ENCODE data around the gene MAD2L1BP. TPM values are rescaled to one million over a fixed set of nuclear protein-coding genes. Genes with fewer than 3 reads are reported as not detected.

Gene MAD2L1BP
- total RNA-seq, 1 experiment from 2014 or later: 30.1 TPM

DNA sequence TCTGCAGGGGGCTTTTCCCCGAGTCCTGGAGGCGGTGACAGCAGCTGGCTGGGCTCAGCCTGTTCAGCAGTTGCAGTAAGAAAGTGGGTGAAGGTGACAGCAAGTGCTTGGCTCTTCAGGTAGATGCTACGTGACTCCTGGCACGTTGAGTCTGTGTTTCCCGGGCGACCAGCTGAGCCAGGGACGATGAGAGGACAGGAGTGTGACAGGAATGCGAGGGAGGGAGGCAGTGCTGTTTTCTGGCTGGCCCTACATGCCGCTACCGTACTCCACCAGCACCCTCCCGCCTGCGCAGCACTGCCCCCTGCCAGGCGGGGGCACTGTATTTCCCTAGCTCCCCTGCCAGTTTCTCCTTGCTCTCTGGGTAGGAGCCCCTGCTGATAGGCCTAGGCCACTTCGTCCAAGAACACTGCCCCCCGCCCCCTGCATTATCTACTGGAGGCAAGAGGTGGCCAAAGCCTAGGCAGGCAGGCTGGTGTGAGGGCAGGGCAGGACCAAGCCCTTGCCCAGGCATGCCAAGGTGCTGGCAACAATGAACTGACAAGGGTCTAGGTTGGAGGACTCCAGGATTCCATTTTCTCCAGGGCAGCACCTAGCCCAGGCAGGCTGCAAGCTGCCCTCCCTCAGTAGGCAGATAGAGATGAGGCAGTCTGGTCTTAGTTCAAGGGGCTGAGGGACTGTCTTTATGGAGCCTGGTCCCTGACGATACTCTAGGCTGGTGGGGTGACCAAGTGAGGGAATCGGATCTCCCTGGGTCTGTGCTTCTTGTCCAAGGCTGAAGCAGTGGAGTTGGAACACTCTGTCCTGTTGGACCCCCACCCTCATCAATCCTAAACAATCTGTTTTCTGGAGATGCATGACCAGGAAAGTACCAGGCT is 32.8 kb downstream of the MAD2L1BP start (continued):
- TF ChIP-seq, protein P1, sequence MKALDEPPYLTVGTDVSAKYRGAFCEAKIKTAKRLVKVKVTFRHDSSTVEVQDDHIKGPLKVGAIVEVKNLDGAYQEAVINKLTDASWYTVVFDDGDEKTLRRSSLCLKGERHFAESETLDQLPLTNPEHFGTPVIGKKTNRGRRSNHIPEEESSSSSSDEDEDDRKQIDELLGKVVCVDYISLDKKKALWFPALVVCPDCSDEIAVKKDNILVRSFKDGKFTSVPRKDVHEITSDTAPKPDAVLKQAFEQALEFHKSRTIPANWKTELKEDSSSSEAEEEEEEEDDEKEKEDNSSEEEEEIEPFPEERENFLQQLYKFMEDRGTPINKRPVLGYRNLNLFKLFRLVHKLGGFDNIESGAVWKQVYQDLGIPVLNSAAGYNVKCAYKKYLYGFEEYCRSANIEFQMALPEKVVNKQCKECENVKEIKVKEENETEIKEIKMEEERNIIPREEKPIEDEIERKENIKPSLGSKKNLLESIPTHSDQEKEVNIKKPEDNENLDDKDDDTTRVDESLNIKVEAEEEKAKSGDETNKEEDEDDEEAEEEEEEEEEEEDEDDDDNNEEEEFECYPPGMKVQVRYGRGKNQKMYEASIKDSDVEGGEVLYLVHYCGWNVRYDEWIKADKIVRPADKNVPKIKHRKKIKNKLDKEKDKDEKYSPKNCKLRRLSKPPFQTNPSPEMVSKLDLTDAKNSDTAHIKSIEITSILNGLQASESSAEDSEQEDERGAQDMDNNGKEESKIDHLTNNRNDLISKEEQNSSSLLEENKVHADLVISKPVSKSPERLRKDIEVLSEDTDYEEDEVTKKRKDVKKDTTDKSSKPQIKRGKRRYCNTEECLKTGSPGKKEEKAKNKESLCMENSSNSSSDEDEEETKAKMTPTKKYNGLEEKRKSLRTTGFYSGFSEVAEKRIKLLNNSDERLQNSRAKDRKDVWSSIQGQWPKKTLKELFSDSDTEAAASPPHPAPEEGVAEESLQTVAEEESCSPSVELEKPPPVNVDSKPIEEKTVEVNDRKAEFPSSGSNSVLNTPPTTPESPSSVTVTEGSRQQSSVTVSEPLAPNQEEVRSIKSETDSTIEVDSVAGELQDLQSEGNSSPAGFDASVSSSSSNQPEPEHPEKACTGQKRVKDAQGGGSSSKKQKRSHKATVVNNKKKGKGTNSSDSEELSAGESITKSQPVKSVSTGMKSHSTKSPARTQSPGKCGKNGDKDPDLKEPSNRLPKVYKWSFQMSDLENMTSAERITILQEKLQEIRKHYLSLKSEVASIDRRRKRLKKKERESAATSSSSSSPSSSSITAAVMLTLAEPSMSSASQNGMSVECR (CRISPR knock-in tag; IDR thresholded peaks at IDR 0.05; ENCODE audit: borderline replicate concordance): no peak
- TF ChIP-seq, protein P2, sequence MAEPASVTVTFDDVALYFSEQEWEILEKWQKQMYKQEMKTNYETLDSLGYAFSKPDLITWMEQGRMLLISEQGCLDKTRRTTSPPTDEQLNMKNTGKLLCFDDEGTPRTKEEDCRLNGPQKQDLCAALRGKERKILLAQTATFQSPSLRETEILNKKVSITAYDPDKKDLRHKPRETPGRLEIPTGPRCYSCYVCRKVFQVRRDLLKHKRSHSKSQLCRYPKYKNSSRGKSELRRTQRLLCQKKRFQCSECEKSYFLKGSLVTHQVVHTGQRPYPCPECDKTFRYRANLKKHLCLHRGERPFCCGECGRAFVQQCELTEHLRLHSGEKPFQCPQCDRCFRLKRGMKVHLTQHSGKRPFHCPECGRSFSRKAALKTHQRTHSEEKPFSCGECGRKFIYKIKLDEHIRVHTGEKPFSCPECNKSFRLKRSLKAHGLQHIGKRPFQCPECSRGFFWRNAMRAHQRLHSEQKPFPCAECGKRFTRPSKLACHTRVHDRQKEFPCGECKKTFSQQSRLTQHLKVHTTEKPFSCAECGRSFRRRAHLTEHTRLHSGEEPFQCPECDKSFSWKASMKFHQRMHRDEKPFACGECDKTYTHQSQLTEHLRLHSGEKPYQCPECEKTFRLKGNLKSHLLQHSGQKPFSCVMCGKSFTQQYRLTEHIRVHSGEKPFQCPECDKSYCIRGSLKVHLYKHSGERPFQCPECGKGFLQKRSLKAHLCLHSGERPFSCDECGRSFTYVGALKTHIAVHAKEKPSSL (CRISPR knock-in tag; conservative IDR thresholded peaks at IDR 0.05): peak; percentile 65; the same call in 1 of the 2 replicates
- TF ChIP-seq ZNF317 (CRISPR knock-in tag; IDR thresholded peaks at IDR 0.05; ENCODE audit: borderline replicate concordance, low read depth) (no peak), FOXK1 (CRISPR knock-in tag; IDR thresholded peaks at IDR 0.05) (0 out of 2 replicates have a peak, but pooled peaks have one; percentile 36)

DNA sequence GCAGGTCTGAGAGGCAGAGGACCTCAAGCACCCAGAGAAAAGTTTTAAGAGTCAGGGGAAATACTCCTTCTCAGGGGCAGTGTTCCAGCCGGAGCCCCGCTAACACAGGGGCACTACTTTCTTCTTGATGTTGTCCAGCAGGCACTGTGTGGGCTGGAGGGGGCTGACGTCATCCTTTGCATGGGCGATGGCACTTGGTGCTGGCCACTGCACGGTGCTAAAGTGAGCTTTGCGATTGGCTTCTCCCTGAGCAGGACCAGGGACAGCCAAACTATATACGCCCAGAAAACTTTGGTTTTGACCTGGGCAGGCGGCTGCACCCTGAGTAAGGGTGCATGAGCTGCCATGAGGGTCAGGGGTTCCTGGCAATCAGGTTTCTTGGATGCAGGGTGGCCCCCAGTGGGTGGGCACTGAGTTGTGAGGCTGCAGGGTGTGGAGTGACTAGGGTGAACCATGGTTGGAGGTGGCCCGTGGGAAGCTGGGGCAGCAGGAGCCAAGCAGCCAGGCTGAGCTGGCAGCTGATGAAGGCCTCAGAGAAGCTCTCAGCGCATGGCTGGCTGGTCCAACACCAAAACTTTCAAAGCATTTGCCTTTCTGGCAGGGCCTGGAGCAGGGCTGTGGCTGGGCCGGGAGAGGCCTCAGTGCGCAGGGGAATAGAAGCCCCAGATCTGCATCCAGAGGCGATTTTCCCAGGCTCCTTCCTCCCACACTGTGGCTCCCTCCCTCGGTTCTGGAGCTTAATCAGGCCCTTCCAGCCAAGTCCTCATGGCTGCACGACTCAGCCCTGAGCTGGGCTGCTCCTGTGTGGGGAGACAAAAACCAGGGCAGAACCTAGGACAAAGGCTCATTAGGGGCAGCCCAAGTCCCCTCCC is 33.6 kb downstream of the MAD2L1BP start:
- Mint-ChIP-seq H3K36me3 (peaks cover 26% of the 10 kb centered on the region), H3K9me3 (no peaks in the 10 kb centered on the region), H3K27me3 (ENCODE audit: low read depth) (peaks cover 8% of the 10 kb centered on the region), H3K4me1 (peaks cover 36% of the 10 kb centered on the region), H3K4me3 (peak overlapping the region; percentile 55; the same call in 1 of the 2 replicates), H3K27ac (peak overlapping the region; percentile 78)
- DNase-seq (ENCODE audit: low spot score): no peak
- ChIA-PET POLR2A (interaction anchor here (0.5 to 2.3 kb wide), 5 partner anchors 19 to 225 kb away, joined by 3 to 9 read pairs (median 4); partner anchors contain the start of genes GTPBP2 and VEGFA), CTCF (interaction anchor here (0.5 to 7.0 kb wide), 21 partner anchors 9 to 410 kb away, joined by 3 to 68 read pairs (median 5); partner anchors contain the start of genes GTPBP2, RSPH9 and VEGFA)
- peak; percentile 10 for ATAC-seq
- TF ChIP-seq, protein P3, sequence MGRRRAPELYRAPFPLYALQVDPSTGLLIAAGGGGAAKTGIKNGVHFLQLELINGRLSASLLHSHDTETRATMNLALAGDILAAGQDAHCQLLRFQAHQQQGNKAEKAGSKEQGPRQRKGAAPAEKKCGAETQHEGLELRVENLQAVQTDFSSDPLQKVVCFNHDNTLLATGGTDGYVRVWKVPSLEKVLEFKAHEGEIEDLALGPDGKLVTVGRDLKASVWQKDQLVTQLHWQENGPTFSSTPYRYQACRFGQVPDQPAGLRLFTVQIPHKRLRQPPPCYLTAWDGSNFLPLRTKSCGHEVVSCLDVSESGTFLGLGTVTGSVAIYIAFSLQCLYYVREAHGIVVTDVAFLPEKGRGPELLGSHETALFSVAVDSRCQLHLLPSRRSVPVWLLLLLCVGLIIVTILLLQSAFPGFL (CRISPR knock-in tag; IDR thresholded peaks at IDR 0.05; ENCODE audit: borderline replicate concordance): no peak
- TF ChIP-seq NR2C2 (CRISPR knock-in tag; IDR thresholded peaks at IDR 0.05): no peak

DNA sequence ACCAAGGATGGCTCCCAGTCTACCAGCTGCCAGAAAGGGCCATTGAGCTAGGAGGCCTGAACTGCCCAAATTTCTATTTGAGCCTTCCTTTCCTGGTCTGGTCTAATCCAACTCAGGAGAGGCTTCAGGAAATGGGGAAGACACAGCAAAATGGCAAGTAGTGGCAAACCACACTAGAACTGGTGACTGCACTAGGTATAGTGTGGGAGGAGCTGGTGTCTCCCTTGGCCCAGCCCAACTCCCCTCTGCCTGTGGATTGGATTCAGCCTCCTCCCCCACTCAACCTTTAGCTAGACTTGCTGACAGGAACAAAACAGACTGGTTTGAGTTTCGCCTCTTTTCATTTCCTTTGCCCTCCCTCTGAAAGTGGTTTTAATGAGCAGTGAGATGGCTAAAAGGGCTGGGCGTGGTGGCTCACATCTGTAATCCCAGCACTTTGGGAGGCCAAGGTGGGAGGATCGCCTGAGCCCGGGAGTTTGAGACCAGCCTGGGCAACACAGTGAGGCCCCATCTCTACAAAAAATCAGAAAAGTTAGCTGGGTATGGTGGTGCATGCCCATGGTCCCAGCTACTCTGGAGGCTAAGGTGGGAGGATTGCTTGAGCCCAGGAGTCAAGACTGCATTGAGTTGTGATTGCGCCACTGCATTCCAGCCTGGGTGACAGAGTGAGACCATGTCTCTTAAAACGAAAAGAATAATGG is 34.4 kb downstream of the MAD2L1BP start:
- POLR2A ChIA-PET: interaction anchor here (0.7 to 2.3 kb wide), 3 partner anchors 18 to 100 kb away, joined by 3 to 9 read pairs (median 4); partner anchors contain the start of gene VEGFA
- Mint-ChIP-seq H3K9me3 (no peaks in the 10 kb centered on the region), H3K36me3 (peaks cover 34% of the 10 kb centered on the region), H3K4me1 (peaks cover 36% of the 10 kb centered on the region), H3K4me3 (no peak overlapping the region), H3K27ac (peak overlapping the region; percentile 78; the same call in 1 of the 2 replicates), H3K27me3 (ENCODE audit: low read depth) (peaks cover 5% of the 10 kb centered on the region; the same call in 1 of the 2 replicates)
- no peak for DNase-seq (ENCODE audit: low spot score)
- no peak for TF ChIP-seq ZNF396 (CRISPR knock-in tag; IDR thresholded peaks at IDR 0.05; ENCODE audit: borderline replicate concordance)
- peak; percentile 95 for TF ChIP-seq ZNF121 (CRISPR knock-in tag; IDR thresholded peaks at IDR 0.05)
- TF ChIP-seq, protein P2 (CRISPR knock-in tag; conservative IDR thresholded peaks at IDR 0.05): no peak
- TF ChIP-seq NFYB (CRISPR knock-in tag; conservative IDR thresholded peaks at IDR 0.05; ENCODE audit: low read depth): no peak
- TF ChIP-seq, protein P4, sequence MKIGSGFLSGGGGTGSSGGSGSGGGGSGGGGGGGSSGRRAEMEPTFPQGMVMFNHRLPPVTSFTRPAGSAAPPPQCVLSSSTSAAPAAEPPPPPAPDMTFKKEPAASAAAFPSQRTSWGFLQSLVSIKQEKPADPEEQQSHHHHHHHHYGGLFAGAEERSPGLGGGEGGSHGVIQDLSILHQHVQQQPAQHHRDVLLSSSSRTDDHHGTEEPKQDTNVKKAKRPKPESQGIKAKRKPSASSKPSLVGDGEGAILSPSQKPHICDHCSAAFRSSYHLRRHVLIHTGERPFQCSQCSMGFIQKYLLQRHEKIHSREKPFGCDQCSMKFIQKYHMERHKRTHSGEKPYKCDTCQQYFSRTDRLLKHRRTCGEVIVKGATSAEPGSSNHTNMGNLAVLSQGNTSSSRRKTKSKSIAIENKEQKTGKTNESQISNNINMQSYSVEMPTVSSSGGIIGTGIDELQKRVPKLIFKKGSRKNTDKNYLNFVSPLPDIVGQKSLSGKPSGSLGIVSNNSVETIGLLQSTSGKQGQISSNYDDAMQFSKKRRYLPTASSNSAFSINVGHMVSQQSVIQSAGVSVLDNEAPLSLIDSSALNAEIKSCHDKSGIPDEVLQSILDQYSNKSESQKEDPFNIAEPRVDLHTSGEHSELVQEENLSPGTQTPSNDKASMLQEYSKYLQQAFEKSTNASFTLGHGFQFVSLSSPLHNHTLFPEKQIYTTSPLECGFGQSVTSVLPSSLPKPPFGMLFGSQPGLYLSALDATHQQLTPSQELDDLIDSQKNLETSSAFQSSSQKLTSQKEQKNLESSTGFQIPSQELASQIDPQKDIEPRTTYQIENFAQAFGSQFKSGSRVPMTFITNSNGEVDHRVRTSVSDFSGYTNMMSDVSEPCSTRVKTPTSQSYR (CRISPR knock-in tag; IDR thresholded peaks at IDR 0.05): no peak
- TF ChIP-seq ZNF416 (CRISPR knock-in tag; IDR thresholded peaks at IDR 0.05): no peak
- peak; percentile 27 for ATAC-seq
- CTCF ChIA-PET: interaction anchor here (0.5 to 7.0 kb wide), 17 partner anchors 8 to 409 kb away, joined by 3 to 68 read pairs (median 5); partner anchors contain the start of genes GTPBP2, RSPH9 and VEGFA

All from WTC11 (cell line).